Activated CD8-positive, alpha-beta memory T cell treated with anti-CD3 and anti-CD28 coated beads, Interleukin-2, amount 50 U/mL, for 1 hour (primary cell): Measurements from ENCODE around the gene ENOX2.

Experiments
- DNase-seq: peaks from one replicate; pipeline ENCODE4 v3.0.0-alpha.2; 2020; ENCODE audit errors: extremely low read depth

ENOX2 gene

DNA sequence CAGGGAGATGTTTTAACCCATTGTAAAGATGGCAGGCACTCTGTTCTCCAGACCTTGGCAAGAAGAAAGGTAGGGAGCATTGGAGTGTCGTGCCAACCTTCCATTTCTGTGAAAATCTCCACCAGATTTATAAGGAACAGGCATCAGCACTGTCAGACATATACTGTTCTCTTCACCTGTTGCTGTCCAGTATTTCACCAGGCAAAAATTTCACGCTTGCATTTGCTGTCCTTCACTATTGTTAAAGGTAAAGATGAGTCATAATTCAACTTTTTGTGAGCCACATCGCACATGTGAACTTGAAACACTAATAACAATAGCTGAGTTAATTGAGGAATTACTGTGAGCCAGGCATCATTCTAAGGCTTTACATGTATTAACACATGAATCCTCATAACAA, 203.4 kb downstream of the ENOX2 start:
- no peak for DNase-seq

DNA sequence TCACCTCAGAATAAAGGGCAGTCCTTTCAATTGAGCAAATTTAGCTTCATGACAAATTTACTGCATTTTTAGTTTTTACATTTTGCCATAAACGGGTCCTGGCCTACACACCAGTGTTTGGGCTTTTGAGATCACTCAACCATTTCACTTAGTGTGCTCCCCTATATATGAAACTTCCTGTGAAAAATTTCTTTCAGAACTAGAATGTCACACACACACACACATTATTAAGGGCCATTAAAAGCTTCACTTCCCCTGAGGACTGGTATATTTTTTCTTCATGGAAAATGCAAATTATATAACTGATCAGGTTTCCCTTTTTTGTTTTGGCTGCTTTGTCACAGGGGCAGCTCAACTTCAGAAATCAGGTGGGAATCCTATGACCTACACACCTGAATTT, 206.5 kb downstream of the ENOX2 start:
- no peak for DNase-seq

- no peak for DNase-seq
These were observed 207.1 kb downstream of the ENOX2 start for GRCh38 chrX:130695931-130696330.

DNA sequence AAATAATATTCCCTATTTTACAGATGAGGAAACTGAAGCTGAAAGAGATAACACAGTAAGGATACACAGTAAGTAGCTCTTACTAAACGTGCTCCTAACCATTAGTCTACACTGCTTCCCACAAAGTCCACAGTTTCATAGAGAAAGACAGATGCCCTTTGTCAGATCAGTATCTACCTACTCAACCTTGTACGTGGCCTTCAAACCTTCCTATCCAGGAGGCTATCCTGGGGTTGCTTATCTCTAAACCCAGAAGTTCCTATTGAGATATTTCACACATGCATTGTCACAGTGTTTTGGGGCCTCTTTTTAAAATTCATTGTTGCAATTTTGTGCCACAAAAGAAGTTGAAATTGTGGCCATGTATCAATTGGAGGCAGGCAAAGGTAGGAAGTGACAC, 208.0 kb downstream of the ENOX2 start:
- no peak for DNase-seq

- DNase-seq: no peak
These were observed 211.4 kb downstream of the ENOX2 start for GRCh38 chrX:130691576-130691975.

DNA sequence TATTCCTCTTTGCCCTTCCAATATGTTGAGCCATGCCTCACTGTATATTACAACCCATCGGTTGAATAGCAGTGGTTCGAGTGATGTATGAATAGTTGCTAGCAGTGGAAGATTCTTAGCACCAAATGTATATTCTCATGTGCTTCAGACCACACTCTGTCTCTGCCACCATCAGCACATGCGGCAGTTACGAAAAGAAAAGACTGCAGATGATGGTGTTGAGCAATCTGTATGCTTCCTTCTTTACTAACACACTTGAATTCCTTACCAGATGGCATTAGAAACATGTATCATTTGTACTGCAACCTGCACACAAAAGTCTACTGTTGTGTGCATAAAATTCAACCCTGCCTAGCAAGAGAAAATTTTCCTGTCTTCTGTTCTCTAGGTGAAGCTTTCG, 214.6 kb downstream of the ENOX2 start:
- DNase-seq: no peak

DNA sequence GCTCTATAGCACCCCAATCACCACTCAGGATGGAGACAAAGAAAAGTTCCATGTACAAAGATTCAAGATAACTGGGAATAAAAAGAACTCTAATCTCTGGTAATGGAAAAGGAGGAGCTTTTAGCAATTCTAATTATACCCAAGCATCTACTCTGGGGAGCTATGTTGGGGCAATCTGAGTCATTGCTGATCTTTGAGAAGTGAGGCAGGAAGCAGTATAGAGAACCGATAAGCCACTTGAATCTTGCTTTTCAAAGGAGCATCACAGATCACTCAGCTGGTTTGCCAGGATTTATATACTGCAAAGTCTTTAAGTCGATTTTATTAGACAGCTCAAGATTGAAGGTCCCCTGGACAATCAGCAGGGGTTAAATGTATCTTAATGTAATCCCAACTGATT, 220.0 kb downstream of the ENOX2 start:
- no peak for DNase-seq

- DNase-seq: no peak
These were observed 222.6 kb downstream of the ENOX2 start for GRCh38 chrX:130680164-130681035.

DNA sequence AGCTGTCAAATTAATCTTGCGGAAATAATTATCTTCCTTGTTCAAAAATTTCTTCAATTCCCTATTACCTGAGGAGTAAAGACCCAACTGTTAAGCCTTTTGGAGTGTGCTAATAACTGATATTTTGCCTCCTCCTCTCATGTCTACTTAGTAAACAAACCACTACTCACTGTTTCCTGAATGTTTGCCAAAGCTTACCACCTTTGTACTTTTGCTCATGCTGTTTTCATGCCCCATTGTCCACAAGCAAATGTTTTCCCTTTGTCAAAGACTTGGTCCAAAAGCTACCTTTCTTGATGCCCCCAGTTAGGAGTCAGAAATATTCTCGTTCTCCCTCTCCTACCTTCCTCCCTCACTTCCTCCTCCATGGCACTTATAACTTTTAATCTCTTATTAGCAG, 226.1 kb downstream of the ENOX2 start:
- DNase-seq: no peak

- no peak for DNase-seq
These were observed 230.8 kb downstream of the ENOX2 start for GRCh38 chrX:130672214-130672613.

- no peak for DNase-seq
These were observed 233.8 kb downstream of the ENOX2 start for GRCh38 chrX:130669233-130669632.

GRCh38 chrX:130665263-130665662, 237.7 kb downstream of the ENOX2 start:
- DNase-seq: no peak

- DNase-seq: no peak
These were observed 244.7 kb downstream of the ENOX2 start for GRCh38 chrX:130658310-130658709.

- DNase-seq: no peak
These were observed 248.5 kb downstream of the ENOX2 start for GRCh38 chrX:130654409-130654950.

DNA sequence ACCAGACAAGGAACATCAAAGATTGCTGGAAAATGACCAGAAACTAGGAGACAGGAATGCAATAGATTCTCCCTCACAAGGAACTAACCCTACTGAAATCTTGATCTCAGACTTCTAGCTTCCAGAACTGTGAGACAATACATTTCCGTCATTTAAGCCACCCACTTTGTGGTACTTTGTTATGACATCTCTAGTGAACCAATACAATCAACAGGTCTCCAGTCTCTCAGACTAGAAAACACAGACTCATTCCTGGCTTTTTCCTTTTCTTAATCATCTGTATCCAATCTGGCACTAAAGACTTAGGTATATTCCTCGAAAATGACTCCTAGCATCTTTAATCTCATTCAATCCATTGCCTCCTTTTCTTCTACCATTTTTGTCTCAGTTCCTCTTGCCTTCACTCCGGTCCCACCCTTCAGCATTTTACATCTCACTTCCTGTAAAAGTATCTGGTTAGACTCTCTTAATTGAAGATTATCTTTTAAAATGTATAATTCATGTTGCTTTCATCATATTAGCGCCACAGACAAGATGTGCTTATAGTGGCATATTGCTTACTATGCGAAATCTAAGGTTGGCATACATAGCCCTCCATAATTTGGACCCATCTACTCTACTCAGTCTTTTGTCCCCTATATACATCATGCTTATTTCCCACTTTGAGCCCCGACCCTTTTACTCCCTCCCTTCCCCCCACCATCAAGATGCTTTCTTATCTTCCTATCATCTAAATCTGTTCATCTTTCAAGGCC, 250.0 kb downstream of the ENOX2 start:
- no peak for DNase-seq

- DNase-seq: no peak
These were observed 253.3 kb downstream of the ENOX2 start for GRCh38 chrX:130649738-130650137.

GRCh38 chrX:130647468-130647867, 255.5 kb downstream of the ENOX2 start:
- no peak for DNase-seq

GRCh38 chrX:130645955-130646583, 256.9 kb downstream of the ENOX2 start:
- no peak for DNase-seq

DNA sequence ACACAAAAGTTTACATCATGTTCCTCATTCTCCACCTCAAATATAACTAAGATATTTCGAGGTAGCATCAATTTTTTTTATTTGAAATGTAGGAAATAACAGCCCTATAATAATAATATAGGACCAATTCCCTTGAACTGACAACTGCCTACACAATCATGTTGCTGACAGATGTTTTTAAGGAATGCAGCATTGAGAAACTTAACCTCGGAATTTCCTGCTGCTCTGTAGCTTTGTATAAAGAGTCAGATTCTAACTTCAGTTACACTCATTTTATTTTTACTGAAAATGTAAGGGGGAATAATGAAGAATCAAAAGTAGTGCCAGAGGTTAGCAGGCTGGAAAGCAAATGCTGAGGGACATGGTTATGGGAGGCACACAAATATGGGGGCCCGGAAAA, 265.4 kb downstream of the ENOX2 start:
- DNase-seq: no peak

- no peak for DNase-seq
These were observed 266.7 kb downstream of the ENOX2 start for GRCh38 chrX:130636277-130636676.

DNA sequence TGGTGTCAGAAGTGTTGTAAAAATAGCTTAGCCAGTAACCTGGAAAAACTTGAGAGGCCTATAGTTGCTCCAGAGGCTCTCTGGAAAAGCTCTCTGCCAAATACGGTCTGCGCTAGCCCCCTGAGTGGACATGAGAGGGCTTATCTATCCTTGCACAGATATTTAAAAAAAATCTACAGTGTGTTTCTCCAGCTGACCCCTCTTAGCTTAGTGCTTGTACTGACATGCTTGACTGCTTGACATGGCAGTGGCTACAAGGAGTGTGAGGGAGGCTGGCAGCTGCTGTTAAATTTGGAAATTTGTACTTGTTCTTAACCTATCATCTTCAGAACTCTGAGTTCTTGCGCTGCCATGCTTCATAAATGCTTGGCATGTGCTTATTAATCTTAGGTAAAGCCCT, 272.0 kb downstream of the ENOX2 start:
- DNase-seq: no peak

DNA sequence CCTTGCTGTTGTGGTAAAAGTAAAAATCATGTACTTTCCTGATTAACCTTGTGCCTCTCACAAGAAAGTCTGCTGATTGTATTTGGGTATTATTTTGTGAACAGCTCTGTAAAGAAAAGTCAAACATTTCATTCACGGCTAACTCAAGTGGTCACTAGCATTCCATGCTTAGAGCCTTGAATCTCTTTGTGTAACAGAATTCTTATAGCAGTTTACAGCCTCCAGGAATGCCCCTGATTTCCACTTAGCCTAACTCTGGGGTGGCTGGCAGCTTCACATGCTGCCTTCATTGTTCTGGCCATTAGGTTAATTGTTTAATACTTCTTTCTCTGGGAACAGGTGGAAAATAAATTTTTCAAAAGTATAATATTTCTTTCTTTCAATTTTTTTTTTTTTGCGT, 274.5 kb downstream of the ENOX2 start:
- DNase-seq: no peak
